Mesodermal cell (in vitro differentiated cells): ENCODE results near the gene PHOSPHO1.
"Not testable (repeated sequence)": the region's sequence is repeated elsewhere in the genome, so short reads cannot be mapped to it uniquely, and the experiment has no call there.

ENCODE experiments used
- H3K27ac ChIP-seq: 2 replicates; pipeline ENCODE4 v1.7.0; 2013; ENCODE audit warnings: mild to moderate bottlenecking, low read depth, low read length, moderate library complexity; ENCODE audit not compliant: severe bottlenecking
- H3K36me3 ChIP-seq: 2 replicates; pipeline ENCODE4 v1.7.1; 2013; ENCODE audit warnings: mild to moderate bottlenecking, low read length, moderate library complexity; ENCODE audit not compliant: control insufficient read depth, insufficient read depth
- H3K4me1 ChIP-seq: one replicate; pipeline ENCODE4 v1.7.1; 2013; ENCODE audit warnings: mild to moderate bottlenecking, low read length; ENCODE audit not compliant: insufficient read depth, control insufficient read depth, poor library complexity, severe bottlenecking
- H3K4me3 ChIP-seq: 2 replicates; pipeline ENCODE4 v1.7.0; 2013; ENCODE audit warnings: low read length, control low read depth, mild to moderate bottlenecking; ENCODE audit not compliant: insufficient read depth, poor library complexity, severe bottlenecking; ENCODE audit errors: extremely low read depth
- H3K9me3 ChIP-seq: 2 replicates; pipeline ENCODE4 v1.7.1; 2013; ENCODE audit warnings: mild to moderate bottlenecking, low read length, moderate library complexity; ENCODE audit not compliant: control insufficient read depth
- WGBS, 2 experiments: methylation state at CpG; one replicate each; pipeline ENCODE4 v1.1.5; 2013; ENCODE audit warnings: missing lambda C conversion rate in 2 of 2; ENCODE audit not compliant: insufficient coverage in 2 of 2; 5-methylcytosine and 5-hydroxymethylcytosine counted together

Gene PHOSPHO1

DNA sequence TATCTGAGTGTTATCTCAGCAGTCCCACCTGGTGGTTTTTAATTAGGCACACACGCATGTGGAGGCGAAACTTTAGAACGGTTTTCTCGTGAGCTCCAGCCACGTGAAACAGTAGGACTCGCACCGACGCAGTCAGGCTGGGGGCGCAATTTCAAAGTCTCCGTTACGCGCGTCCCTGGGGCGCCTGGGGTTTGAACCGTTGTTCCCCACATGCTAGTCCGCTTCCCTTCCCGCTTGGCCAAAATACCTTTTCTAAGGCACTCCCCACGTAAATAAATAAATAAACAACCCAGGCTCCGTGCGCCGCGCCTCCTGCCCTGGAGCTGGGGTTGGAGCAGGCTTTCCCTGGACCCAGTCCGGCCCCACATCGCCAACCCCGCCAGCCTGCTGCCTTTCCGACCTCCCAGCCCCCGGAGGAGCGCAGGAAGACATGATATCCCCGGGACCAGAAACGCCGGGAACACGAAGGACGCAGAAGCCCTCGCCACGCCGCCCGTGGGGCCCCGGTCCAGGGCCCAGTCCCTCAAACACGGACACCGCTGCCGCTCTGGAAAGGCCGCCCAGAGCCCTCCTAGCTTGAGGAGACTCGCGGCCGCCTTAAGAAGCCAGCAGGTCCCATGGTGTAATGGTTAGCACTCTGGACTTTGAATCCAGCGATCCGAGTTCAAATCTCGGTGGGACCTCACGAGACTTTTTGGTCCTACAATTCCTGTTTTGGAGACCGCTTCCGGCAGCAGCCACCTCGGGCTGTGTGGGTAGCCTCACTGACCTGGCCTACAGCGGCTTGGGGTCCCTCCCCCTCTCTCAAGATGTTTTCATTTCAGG lies 38.5 kb downstream of the PHOSPHO1 start:
- Histone ChIP-seq H3K9me3 (no peaks in the 10 kb centered on the region), H3K4me1 (no peaks in the 10 kb centered on the region), H3K36me3 (no peaks in the 10 kb centered on the region), H3K27ac (peak overlapping the region; percentile 95), H3K4me3 (peak overlapping the region; percentile 80)
- 1% methylated on average over 40 to 50 of the region's 53 CpGs for WGBS, 2 experiments

GRCh38 chr17:49191409-49191916 lies 39.1 kb downstream of the PHOSPHO1 start:
- H3K27ac ChIP-seq, result peak overlapping the region; percentile 95
- WGBS, 2 experiments, result 3 to 12% methylated on average over 4 of the region's 8 CpGs
- no peaks in the 10 kb centered on the region for H3K36me3 ChIP-seq
- H3K4me1 ChIP-seq, result no peaks in the 10 kb centered on the region
- H3K9me3 ChIP-seq, result no peaks in the 10 kb centered on the region
- H3K4me3 ChIP-seq, result peak overlapping the region; percentile 80

DNA sequence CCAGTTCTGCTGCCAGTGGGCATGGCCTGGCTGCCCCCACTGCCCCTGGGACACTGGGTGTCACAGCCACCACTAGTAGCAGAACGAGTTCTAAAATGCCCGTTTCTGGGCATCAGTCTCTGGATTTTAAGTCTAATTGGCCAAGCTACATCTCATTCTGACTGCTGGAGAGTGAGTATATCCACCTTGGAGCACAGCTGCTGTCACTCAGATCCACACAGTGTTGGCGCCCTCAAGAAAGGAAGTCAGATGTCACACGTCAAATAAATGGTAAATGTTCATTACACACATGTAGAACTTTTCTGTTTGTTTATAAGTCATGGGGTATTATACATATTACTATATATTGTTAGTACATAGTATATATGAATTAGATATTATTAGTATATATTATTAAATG lies 39.7 kb downstream of the PHOSPHO1 start:
- 72 to 89% methylated on average over 2 of the region's 4 CpGs for WGBS, 2 experiments
- Histone ChIP-seq H3K4me1 (no peaks in the 10 kb centered on the region), H3K9me3 (peaks cover under 1% of the 10 kb centered on the region), H3K4me3 (no peak overlapping the region), H3K36me3 (no peaks in the 10 kb centered on the region), H3K27ac (no peak overlapping the region)

- no peak overlapping the region for H3K27ac ChIP-seq
- WGBS, 2 experiments, result 88 to 100% methylated on average over 1 of the region's 3 CpGs
- H3K36me3 ChIP-seq, result no peaks in the 10 kb centered on the region
- H3K9me3 ChIP-seq, result peaks cover 25% of the 10 kb centered on the region
- H3K4me1 ChIP-seq, result no peaks in the 10 kb centered on the region
- H3K4me3 ChIP-seq, result no peak overlapping the region
Observed at GRCh38 chr17:49187301-49187700, 43.3 kb downstream of the PHOSPHO1 start.

- not testable (repeated sequence) for H3K4me3 ChIP-seq, H3K36me3 ChIP-seq, H3K27ac ChIP-seq, H3K4me1 ChIP-seq
- no CpG with 5 or more reads among the region's 1 CpG for WGBS, 2 experiments
- peaks cover 29% of the 10 kb centered on the region for H3K9me3 ChIP-seq
Observed at GRCh38 chr17:49185381-49185780, 45.2 kb downstream of the PHOSPHO1 start.

GRCh38 chr17:49184522-49184921 lies 46.1 kb downstream of the PHOSPHO1 start:
- H3K4me1 ChIP-seq, H3K27ac ChIP-seq, H3K4me3 ChIP-seq, H3K36me3 ChIP-seq: not testable (repeated sequence)
- peaks cover 29% of the 10 kb centered on the region for H3K9me3 ChIP-seq

- WGBS, 2 experiments, result 91 to 95% methylated on average over 5 to 7 of the region's 7 CpGs
- peaks cover 29% of the 10 kb centered on the region for H3K9me3 ChIP-seq
Observed at GRCh38 chr17:49183801-49184200, 46.8 kb downstream of the PHOSPHO1 start.

GRCh38 chr17:49183341-49183740 lies 47.2 kb downstream of the PHOSPHO1 start:
- no peak overlapping the region for H3K4me3 ChIP-seq
- H3K9me3 ChIP-seq, result peaks cover 29% of the 10 kb centered on the region

More at GRCh38 chr17:49183801-49184200, 46.8 kb downstream of the PHOSPHO1 start:
- no peak overlapping the region for H3K27ac ChIP-seq
- no peaks in the 10 kb centered on the region for H3K36me3 ChIP-seq
- H3K4me1 ChIP-seq, result no peaks in the 10 kb centered on the region
- H3K4me3 ChIP-seq, result no peak overlapping the region

DNA sequence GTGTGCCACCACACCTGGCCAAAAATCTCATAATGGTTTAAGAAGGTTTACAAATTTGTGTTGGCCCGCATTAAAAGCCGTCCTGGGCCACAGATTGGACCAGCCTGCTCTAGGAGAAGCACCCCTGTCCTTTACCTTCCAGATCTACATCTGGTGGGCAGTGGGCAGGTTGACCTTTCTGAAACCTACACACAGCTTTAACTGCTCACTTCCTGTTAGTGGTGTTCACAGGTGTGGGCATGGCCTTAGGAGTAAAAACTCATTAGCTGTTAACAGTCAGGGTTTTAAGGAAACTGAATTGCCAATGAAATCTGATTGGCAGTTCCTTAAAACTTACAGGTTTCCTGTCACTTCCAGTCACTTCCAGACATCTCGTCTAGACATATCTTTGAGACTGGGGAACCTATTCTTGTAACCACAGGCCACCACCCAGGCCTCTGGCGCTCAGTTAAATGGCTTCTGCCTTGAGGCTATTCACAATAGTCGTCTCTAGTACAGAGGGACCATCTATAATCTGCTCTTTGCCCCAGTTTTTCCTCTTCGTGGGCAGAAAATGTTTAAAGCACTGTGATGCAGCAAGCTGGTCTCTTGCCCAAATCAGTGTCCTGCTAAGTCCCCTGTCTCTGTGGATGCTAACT lies 49.5 kb downstream of the PHOSPHO1 start:
- Histone ChIP-seq H3K27ac (no peak overlapping the region), H3K4me1 (no peaks in the 10 kb centered on the region), H3K36me3 (no peaks in the 10 kb centered on the region), H3K9me3 (peaks cover 42% of the 10 kb centered on the region), H3K4me3 (no peak overlapping the region)
- 85 to 86% methylated on average over 4 to 6 of the region's 6 CpGs for WGBS, 2 experiments

More at GRCh38 chr17:49183341-49183740, 47.2 kb downstream of the PHOSPHO1 start:
- Histone ChIP-seq H3K27ac (no peak overlapping the region), H3K36me3 (no peaks in the 10 kb centered on the region), H3K4me1 (no peaks in the 10 kb centered on the region)
- 74 to 82% methylated on average over 4 to 5 of the region's 5 CpGs for WGBS, 2 experiments

DNA sequence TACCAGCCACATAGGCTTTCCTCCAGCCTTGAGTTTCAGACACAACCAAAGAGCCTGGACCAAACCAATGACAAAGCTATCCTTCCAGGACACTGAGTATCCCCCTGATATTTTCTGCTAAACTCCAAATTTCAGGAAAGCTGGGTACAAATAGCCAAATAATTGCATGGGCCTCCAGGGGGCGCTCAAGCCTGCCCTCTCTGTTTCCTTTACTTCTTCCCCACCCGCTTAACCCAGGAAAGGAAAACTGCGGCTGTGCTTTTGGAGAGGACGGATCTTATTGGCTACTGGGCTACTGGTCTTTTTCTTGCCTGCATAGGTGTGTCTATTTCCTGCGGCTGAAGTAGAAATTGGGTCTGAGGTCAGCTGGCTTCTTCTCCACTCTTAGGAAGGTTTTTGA lies 50.3 kb downstream of the PHOSPHO1 start:
- H3K9me3 ChIP-seq, result peaks cover 43% of the 10 kb centered on the region
- 40% methylated on average over 4 of the region's 5 CpGs; no CpG with 5 or more reads in 1 of the 2 experiments for WGBS, 2 experiments
- H3K4me3 ChIP-seq, result no peak overlapping the region

DNA sequence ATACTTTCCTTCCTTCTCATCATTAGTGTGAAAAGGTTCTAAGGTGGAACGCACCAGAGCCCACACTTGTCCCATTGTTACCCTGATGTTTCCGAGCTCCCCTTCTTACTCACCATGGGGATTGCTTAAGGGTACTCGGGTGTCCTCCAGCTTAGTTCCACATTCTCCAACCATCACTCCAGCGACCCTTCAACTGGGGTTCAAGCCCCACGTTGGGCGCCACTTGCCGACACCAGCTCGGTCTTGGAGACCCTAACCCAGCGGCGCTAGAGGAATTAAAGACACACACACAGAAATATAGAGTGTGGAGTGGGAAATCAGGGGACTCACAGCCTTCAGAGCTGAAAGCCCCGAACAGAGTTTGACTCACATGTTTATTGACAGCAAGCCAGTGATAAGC lies 54.6 kb downstream of the PHOSPHO1 start:
- not testable (repeated sequence) for H3K4me1 ChIP-seq, H3K36me3 ChIP-seq, H3K27ac ChIP-seq, H3K4me3 ChIP-seq
- WGBS, 2 experiments, result 83 to 87% methylated on average over 4 to 9 of the region's 11 CpGs
- peaks cover 23% of the 10 kb centered on the region for H3K9me3 ChIP-seq

More for the DNA sequence above, 50.3 kb downstream of the PHOSPHO1 start:
- H3K4me1 ChIP-seq, result no peaks in the 10 kb centered on the region
- H3K36me3 ChIP-seq, result no peaks in the 10 kb centered on the region
- H3K27ac ChIP-seq, result no peak overlapping the region
